ENCODE data around the gene DMPK. TPM values are rescaled to one million over a fixed set of nuclear protein-coding genes. Genes with fewer than 3 reads are reported as not detected.
A peak's percentile ranks its signal among the peaks of the same experiment; 100 is the strongest.

Gene DMPK
- total and polyA plus RNA-seq, 9 of the 15 experiments (the other 6 are each of a cell fraction or from before 2014, with no cell fraction given): 0.24 to 31.3 (median 7.3) TPM

GRCh38 chr19:45763691-45764294 lies 18.5 kb downstream of the DMPK start:
- Histone ChIP-seq H2AFZ (ENCODE audit: low read depth, low read length) (no peak overlapping the region), H3K27ac (ENCODE audit: extremely low read depth, low read depth, low read length) (no peak overlapping the region), H4K20me1 (replicated peaks; ENCODE audit: control insufficient read depth, insufficient read depth, low read length) (no peaks in the 10 kb centered on the region), H3K4me1 (replicated peaks in 1 of 2; ENCODE audit: control insufficient read depth in 2 of 2, insufficient read depth in 2 of 2, low read length in 2 of 2) (peaks cover 6 to 70% of the 10 kb centered on the region in 2 experiments; a peak in 4 of 5 replicates), H3K27me3 (ENCODE audit: control insufficient read depth in 2 of 2, insufficient read depth in 2 of 2, low read length in 2 of 2) (no peaks in the 10 kb centered on the region; a peak in 1 of 5 replicates), H3K79me2 (ENCODE audit: control insufficient read depth, insufficient read depth, low read length) (peaks cover 17% of the 10 kb centered on the region; the same call in 2 of the 3 replicates), H3K4me3 (no peak overlapping the region), H3K36me3 (ENCODE audit: control insufficient read depth, insufficient read depth, low read length) (no peaks in the 10 kb centered on the region; the same call in 2 of the 3 replicates), H3K9me3 (replicated peaks; ENCODE audit: control insufficient read depth, insufficient read depth, low read depth, low read length) (no peaks in the 10 kb centered on the region), H3K9ac (ENCODE audit: insufficient read depth in 1 of 2, low read depth in 2 of 2, low read length in 2 of 2) (peak overlapping the region in 1 of 2 experiments; percentile 48; a peak in 2 of 4 replicates), H3K4me2 (ENCODE audit: insufficient read depth, low read length) (no peak overlapping the region), H3K9me1 (ENCODE audit: control insufficient read depth, insufficient read depth, low read length) (no peaks in the 10 kb centered on the region)
- no peak for DNase-seq (ENCODE audit: extremely low read depth in 1 of 4, low spot score in 3 of 4)
- 56% methylated on average over 18 of the region's 27 CpGs for WGBS (ENCODE audit: insufficient coverage, low coverage, missing lambda C conversion rate)
- CTCF ChIA-PET (ENCODE audit: low intra/inter-chr PET ratio): no interaction called here
- intact Hi-C loops (cut with micrococcal nuclease): no loop called here
- in situ Hi-C loops (cut with MboI): no loop called here
- POLR2A ChIA-PET: interaction anchor here (0.6 to 1.3 kb wide), 3 partner anchors 9 to 99 kb away, joined by 3 to 4 read pairs (median 3); partner anchors contain the start of gene SYMPK
- no peak for FAIRE-seq
- BruUV-seq (replicated peaks): no TSS peak
- peak; percentile 62; the same call in 1 of the 2 replicates for TF ChIP-seq POLR2G (IDR thresholded peaks at IDR 0.05; ENCODE audit: low read depth, low read length)
- no peak for TF ChIP-seq POLR2AphosphoS5 (IDR thresholded peaks at IDR 0.05; ENCODE audit: control insufficient read depth, insufficient read depth, low read depth, low read length)
- peak; percentile 33 for TF ChIP-seq RBM22 (IDR thresholded peaks at IDR 0.05; ENCODE audit: low read depth, low read length, poor library complexity, severe bottlenecking)
- peak; percentile 26; the same call in 1 of the 2 replicates for TF ChIP-seq ZBTB33 (CRISPR knock-in tag; IDR thresholded peaks at IDR 0.05)
- ATAC-seq: no peak

All from K562 (cell line).